IMR-90 (cell line): ENCODE data around the gene ANKFN1. TPM values are rescaled to one million over a fixed set of nuclear protein-coding genes. Genes with fewer than 3 reads are reported as not detected.

Source experiments
- ATAC-seq: fragments of 200-7000 bp; cut with Tn5 transposase; 2 replicates; pipeline ENCODE4 v1.9.1; 2020; ENCODE audit warnings: low read depth, mild to moderate bottlenecking, moderate library complexity
- BruUV-seq: library from RNA; stranded (reverse); fragments of 400-500 nt; replicated peaks from 2 replicates; lab custom pipeline; 2021; lab: Mats Ljungman, UMichigan
- CTCF ChIA-PET: fragments of 300-600 bp; formaldehyde crosslinking; extraction: SDS; loops from one replicate; lab custom pipeline; 2021; ENCODE audit warnings: antibody characterized with exemption; lab: Yijun Ruan, JAX
- POLR2A ChIA-PET: fragments of 300-600 bp; sonication (Branson Sonifier 250); formaldehyde crosslinking; loops from one replicate; lab custom pipeline; 2022; ENCODE audit warnings: antibody characterized with exemption; ENCODE audit not compliant: unreplicated experiment; lab: Charles Lee
- DNase-seq: peaks from one replicate; pipeline ENCODE4 v3.0.0; 2013
- H2AFZ ChIP-seq: replicated peaks from 2 replicates; pipeline ENCODE3; 2013; ENCODE audit warnings: low read length, mild to moderate bottlenecking; ENCODE audit not compliant: poor library complexity
- H2AK5ac ChIP-seq: 2 replicates; pipeline ENCODE4 v1.6.1; 2013; ENCODE audit warnings: low read depth, low read length, inconsistent platforms
- H2AK9ac ChIP-seq: replicated peaks from 2 replicates; pipeline ENCODE3; 2013; ENCODE audit warnings: mild to moderate bottlenecking, low read depth, low read length, moderate library complexity; ENCODE audit not compliant: poor library complexity
- H2BK120ac ChIP-seq: 2 replicates; pipeline ENCODE4 v1.6.1; 2013; ENCODE audit warnings: low read depth, low read length, inconsistent platforms
- H2BK15ac ChIP-seq: 3 replicates; pipeline ENCODE4 v1.6.1; 2013; ENCODE audit warnings: low read depth, low read length, inconsistent platforms
- H2BK20ac ChIP-seq: 2 replicates; pipeline ENCODE4 v1.6.1; 2013; ENCODE audit warnings: low read depth, mild to moderate bottlenecking, inconsistent platforms, low read length, moderate library complexity
- H2BK5ac ChIP-seq: 2 replicates; pipeline ENCODE4 v1.6.1; 2013; ENCODE audit warnings: mild to moderate bottlenecking, low read depth, low read length, inconsistent platforms; ENCODE audit not compliant: poor library complexity, severe bottlenecking
- H3K14ac ChIP-seq: replicated peaks from 2 replicates; pipeline ENCODE4 v1.6.1; 2013; ENCODE audit warnings: low read depth, low read length, inconsistent platforms
- H3K18ac ChIP-seq: 2 replicates; pipeline ENCODE4 v1.6.1; 2013; ENCODE audit warnings: low read depth, low read length, control low read depth
- H3K23ac ChIP-seq: 2 replicates; pipeline ENCODE4 v1.6.1; 2013; ENCODE audit warnings: low read depth, low read length, inconsistent platforms
- H3K27ac ChIP-seq: 2 replicates; pipeline ENCODE4 v1.5.1; 2013; ENCODE audit warnings: mild to moderate bottlenecking, control low read depth, low read length; ENCODE audit not compliant: insufficient read depth
- H3K27me3 ChIP-seq: 2 replicates; pipeline ENCODE4 v1.6.1; 2013; ENCODE audit warnings: low read length; ENCODE audit not compliant: control insufficient read depth, insufficient read depth
- H3K36me3 ChIP-seq: 2 replicates; pipeline ENCODE4 v1.6.1; 2013; ENCODE audit warnings: low read length, mixed read lengths; ENCODE audit not compliant: control insufficient read depth, insufficient read depth
- H3K4ac ChIP-seq: 2 replicates; pipeline ENCODE4 v1.6.1; 2013; ENCODE audit warnings: low read depth, low read length, inconsistent platforms
- H3K4me1 ChIP-seq: 2 replicates; pipeline ENCODE4 v1.6.1; 2013; ENCODE audit warnings: low read length, mixed read lengths; ENCODE audit not compliant: control insufficient read depth, insufficient read depth
- H3K4me2 ChIP-seq: 2 replicates; pipeline ENCODE4 v1.6.1; 2013; ENCODE audit warnings: low read depth, mild to moderate bottlenecking, control low read depth, low read length, moderate library complexity
- H3K4me3 ChIP-seq: 2 replicates; pipeline ENCODE4 v1.5.1; 2013; ENCODE audit warnings: low read depth, mild to moderate bottlenecking, control low read depth, low read length, moderate library complexity; ENCODE audit not compliant: insufficient read depth
- H3K56ac ChIP-seq: 2 replicates; pipeline ENCODE4 v1.6.1; 2013; ENCODE audit warnings: low read length, inconsistent platforms; ENCODE audit not compliant: insufficient read depth; ENCODE audit errors: extremely low read depth
- H3K79me1 ChIP-seq, 2 experiments: 2 replicates each; pipeline ENCODE4 v1.6.1; 2013; ENCODE audit warnings: low read length in 2 of 2, inconsistent platforms in 1 of 2, low read depth in 1 of 2
- H3K9ac ChIP-seq: 2 replicates; pipeline ENCODE4 v1.6.1; 2013; ENCODE audit warnings: low read depth, low read length, control low read depth
- H3K9me1 ChIP-seq: 2 replicates; pipeline ENCODE4 v1.6.1; 2013; ENCODE audit warnings: low read length, inconsistent platforms; ENCODE audit not compliant: insufficient read depth
- H3K9me3 ChIP-seq: 2 replicates; pipeline ENCODE4 v1.6.1; 2013; ENCODE audit warnings: low read length; ENCODE audit not compliant: control insufficient read depth, insufficient read depth
- H4K20me1 ChIP-seq: 2 replicates; pipeline ENCODE4 v1.6.1; 2013; ENCODE audit warnings: low read length, inconsistent platforms; ENCODE audit not compliant: insufficient read depth
- H4K5ac ChIP-seq: 2 replicates; pipeline ENCODE4 v1.6.1; 2013; ENCODE audit warnings: mild to moderate bottlenecking, low read depth, low read length, control low read depth
- H4K8ac ChIP-seq, 2 experiments: 2 replicates each; pipeline ENCODE4 v1.6.1; 2013; ENCODE audit warnings: low read depth in 2 of 2, low read length in 2 of 2, control low read depth in 1 of 2, inconsistent platforms in 1 of 2
- H4K91ac ChIP-seq: 2 replicates; pipeline ENCODE4 v1.6.1; 2013; ENCODE audit warnings: low read depth, low read length, inconsistent platforms; ENCODE audit not compliant: insufficient read depth
- BHLHE40 ChIP-seq: fragments of 150-350 bp; IDR thresholded peaks from 2 replicates; pipeline ENCODE4 v1.6.1; 2016; ENCODE audit warnings: mild to moderate bottlenecking, low read depth, low read length
- CEBPB ChIP-seq: IDR thresholded peaks from 2 replicates; pipeline ENCODE4 v1.6.1; 2012; ENCODE audit warnings: low read depth, low read length, improper control_type of control experiment
- CHD1 ChIP-seq: IDR thresholded peaks from 2 replicates; pipeline ENCODE4 v1.6.1; 2012; ENCODE audit warnings: low read depth, low read length, improper control_type of control experiment
- CTCF ChIP-seq: conservative IDR thresholded peaks from 2 replicates; pipeline ENCODE4 v1.5.1; 2012; ENCODE audit warnings: mild to moderate bottlenecking, low read depth, low read length, improper control_type of control experiment
- ELK1 ChIP-seq: fragments of 150-350 bp; IDR thresholded peaks from 2 replicates; pipeline ENCODE4 v1.6.1; 2016; ENCODE audit warnings: low read depth, mild to moderate bottlenecking, low read length, moderate library complexity, borderline replicate concordance
- FOS ChIP-seq: fragments of 150-350 bp; IDR thresholded peaks from 2 replicates; pipeline ENCODE4 v1.6.1; 2016; ENCODE audit warnings: low read depth, low read length
- MAFK ChIP-seq: IDR thresholded peaks from 2 replicates; pipeline ENCODE4 v1.6.1; 2012; ENCODE audit warnings: low read depth, low read length, improper control_type of control experiment
- MAZ ChIP-seq: IDR thresholded peaks from 2 replicates; pipeline ENCODE4 v1.6.1; 2012; ENCODE audit warnings: low read depth, mild to moderate bottlenecking, low read length, improper control_type of control experiment, moderate library complexity, borderline replicate concordance
- MXI1 ChIP-seq: IDR thresholded peaks from 2 replicates; pipeline ENCODE4 v1.6.1; 2012; ENCODE audit warnings: low read depth, mild to moderate bottlenecking, low read length, moderate library complexity, borderline replicate concordance
- POLR2A ChIP-seq: IDR thresholded peaks from 2 replicates; pipeline ENCODE4 v1.6.1; 2012; ENCODE audit warnings: mild to moderate bottlenecking, low read depth, low read length
- RAD21 ChIP-seq: IDR thresholded peaks from 2 replicates; pipeline ENCODE4 v1.6.1; 2012; ENCODE audit warnings: low read length, improper control_type of control experiment
- RCOR1 ChIP-seq: IDR thresholded peaks from 2 replicates; pipeline ENCODE4 v1.6.1; 2012; ENCODE audit warnings: mild to moderate bottlenecking, low read length, improper control_type of control experiment; ENCODE audit not compliant: insufficient replicate concordance
- RFX5 ChIP-seq: IDR thresholded peaks from 2 replicates; pipeline ENCODE4 v1.8.0; 2012; ENCODE audit warnings: low read depth, mild to moderate bottlenecking, low read length, moderate library complexity
- SMC3 ChIP-seq: fragments of 150-350 bp; IDR thresholded peaks from 2 replicates; pipeline ENCODE4 v1.6.1; 2016; ENCODE audit warnings: low read depth, mild to moderate bottlenecking, antibody characterized with exemption, low read length, moderate library complexity
- USF2 ChIP-seq: fragments of 150-350 bp; IDR thresholded peaks from 2 replicates; pipeline ENCODE4 v1.6.1; 2017; ENCODE audit warnings: mild to moderate bottlenecking, antibody characterized with exemption, low read length, low read depth
- WGBS, 2 experiments: methylation state at CpG; one replicate each; pipeline versions ENCODE4 v1.1.5 to v1.1.7; 2013; ENCODE audit warnings: missing lambda C conversion rate in 2 of 2; ENCODE audit not compliant: insufficient read length in 1 of 2; ENCODE audit errors: extremely low coverage in 2 of 2; 5-methylcytosine and 5-hydroxymethylcytosine counted together
- dilution Hi-C: fragments of 300-500 bp; cut with HindIII; formaldehyde crosslinking; loops from one replicate; pipeline ENCODE4 v1.14.3; 2018; ENCODE audit warnings: low sequenced_read_pairs; ENCODE audit not compliant: unreplicated experiment
- in situ Hi-C: fragments of 300-500 bp; cut with MboI; formaldehyde crosslinking; loops from 3 replicates; pipeline ENCODE4 v1.14.3; 2019; ENCODE audit warnings: low sequenced_read_pairs, inconsistent platforms, mixed read lengths
- intact Hi-C: fragments of 100-400 bp; cut with micrococcal nuclease; formaldehyde crosslinking; loops from 2 replicates; pipeline ENCODE4 v1.10.0; 2022
- polyA plus RNA-seq, 3 experiments: library from polyadenylated mRNA; depleted of rRNA; stranded (reverse); fragments of >200 nt; gene quantifications; 2 replicates each; pipeline ENCODE4 v1.2.3, GENCODE V29; 2012; ENCODE audit warnings: low replicate concordance in 1 of 3
- total RNA-seq: library from RNA; depleted of rRNA; stranded (reverse); fragments of >200 nt; gene quantifications from 2 replicates; pipeline ENCODE4 v1.2.3, GENCODE V29; 2012

ANKFN1 gene
- total and polyA plus RNA-seq, 2 of the 4 experiments (the other 2 are of a cell fraction) = not detected

- H2AK5ac ChIP-seq = no peak overlapping the region
- H2BK120ac ChIP-seq = no peak overlapping the region
- H3K27ac ChIP-seq = no peak overlapping the region
- ChIA-PET POLR2A (no interaction called here), CTCF (no interaction called here)
- H3K4me1 ChIP-seq = no peaks in the 10 kb centered on the region
- H3K14ac ChIP-seq = no peak overlapping the region
- dilution Hi-C loops = no loop called here
- H3K79me1 ChIP-seq = no peaks in the 10 kb centered on the region
- no peak overlapping the region for H2AFZ ChIP-seq
- H3K9me3 ChIP-seq = no peaks in the 10 kb centered on the region
- no peak overlapping the region for H4K91ac ChIP-seq
- no peaks in the 10 kb centered on the region for H3K27me3 ChIP-seq
- no peak overlapping the region for H4K5ac ChIP-seq
- no peaks in the 10 kb centered on the region for H4K20me1 ChIP-seq
- no peak overlapping the region for H3K56ac ChIP-seq
- H2AK9ac ChIP-seq = no peak overlapping the region
- ATAC-seq = no peak
- intact Hi-C loops = no loop called here
- H2BK20ac ChIP-seq = no peak overlapping the region
- H3K23ac ChIP-seq = no peak overlapping the region
- in situ Hi-C loops = no loop called here
- no peak overlapping the region for H3K4me3 ChIP-seq
- no peaks in the 10 kb centered on the region for H3K36me3 ChIP-seq
- no peaks in the 10 kb centered on the region for H3K9me1 ChIP-seq
- WGBS, 2 experiments = no CpG with 5 or more reads among the region's 9 CpGs
- H3K4me2 ChIP-seq = no peak overlapping the region
- H3K18ac ChIP-seq = no peak overlapping the region
- no peak for DNase-seq
- no peak overlapping the region for H4K8ac ChIP-seq
- BruUV-seq = no TSS peak
- H2BK15ac ChIP-seq = no peak overlapping the region
- no peak overlapping the region for H2BK5ac ChIP-seq
- H3K9ac ChIP-seq = no peak overlapping the region
- no peak overlapping the region for H3K4ac ChIP-seq
- TF ChIP-seq USF2 (no peak), BHLHE40 (no peak), RAD21 (no peak), SMC3 (no peak), MXI1 (no peak), FOS (no peak), MAZ (no peak), RFX5 (no peak), ELK1 (no peak), MAFK (no peak), CHD1 (no peak), RCOR1 (no peak), CTCF (no peak), POLR2A (no peak), CEBPB (no peak)
Measured at GRCh38 chr17:56373981-56374833, 220.9 kb downstream of the ANKFN1 start.
